IMR-90 (cell line): Measurements from ENCODE around the gene AUTS2. TPM values are rescaled to one million over a fixed set of nuclear protein-coding genes. Genes with fewer than 3 reads are reported as not detected.

Experiments used
- ATAC-seq: fragments of 200-7000 bp; cut with Tn5 transposase; 2 replicates; pipeline ENCODE4 v1.9.1; 2020; ENCODE audit warnings: low read depth, mild to moderate bottlenecking, moderate library complexity
- BruUV-seq: library from RNA; stranded (reverse); fragments of 400-500 nt; replicated peaks from 2 replicates; lab custom pipeline; 2021; lab: Mats Ljungman, UMichigan
- CTCF ChIA-PET: fragments of 300-600 bp; formaldehyde crosslinking; extraction: SDS; loops from one replicate; lab custom pipeline; 2021; ENCODE audit warnings: antibody characterized with exemption; lab: Yijun Ruan, JAX
- POLR2A ChIA-PET: fragments of 300-600 bp; sonication (Branson Sonifier 250); formaldehyde crosslinking; loops from one replicate; lab custom pipeline; 2022; ENCODE audit warnings: antibody characterized with exemption; ENCODE audit not compliant: unreplicated experiment; lab: Charles Lee
- DNase-seq: peaks from one replicate; pipeline ENCODE4 v3.0.0; 2013
- H2AFZ ChIP-seq: replicated peaks from 2 replicates; pipeline ENCODE3; 2013; ENCODE audit warnings: low read length, mild to moderate bottlenecking; ENCODE audit not compliant: poor library complexity
- H2AK5ac ChIP-seq: 2 replicates; pipeline ENCODE4 v1.6.1; 2013; ENCODE audit warnings: low read depth, low read length, inconsistent platforms
- H2AK9ac ChIP-seq: replicated peaks from 2 replicates; pipeline ENCODE3; 2013; ENCODE audit warnings: mild to moderate bottlenecking, low read depth, low read length, moderate library complexity; ENCODE audit not compliant: poor library complexity
- H2BK120ac ChIP-seq: 2 replicates; pipeline ENCODE4 v1.6.1; 2013; ENCODE audit warnings: low read depth, low read length, inconsistent platforms
- H2BK15ac ChIP-seq: 3 replicates; pipeline ENCODE4 v1.6.1; 2013; ENCODE audit warnings: low read depth, low read length, inconsistent platforms
- H2BK20ac ChIP-seq: 2 replicates; pipeline ENCODE4 v1.6.1; 2013; ENCODE audit warnings: low read depth, mild to moderate bottlenecking, inconsistent platforms, low read length, moderate library complexity
- H2BK5ac ChIP-seq: 2 replicates; pipeline ENCODE4 v1.6.1; 2013; ENCODE audit warnings: mild to moderate bottlenecking, low read depth, low read length, inconsistent platforms; ENCODE audit not compliant: poor library complexity, severe bottlenecking
- H3K14ac ChIP-seq: replicated peaks from 2 replicates; pipeline ENCODE4 v1.6.1; 2013; ENCODE audit warnings: low read depth, low read length, inconsistent platforms
- H3K18ac ChIP-seq: 2 replicates; pipeline ENCODE4 v1.6.1; 2013; ENCODE audit warnings: low read depth, low read length, control low read depth
- H3K23ac ChIP-seq: 2 replicates; pipeline ENCODE4 v1.6.1; 2013; ENCODE audit warnings: low read depth, low read length, inconsistent platforms
- H3K27ac ChIP-seq: 2 replicates; pipeline ENCODE4 v1.5.1; 2013; ENCODE audit warnings: mild to moderate bottlenecking, control low read depth, low read length; ENCODE audit not compliant: insufficient read depth
- H3K27me3 ChIP-seq: 2 replicates; pipeline ENCODE4 v1.6.1; 2013; ENCODE audit warnings: low read length; ENCODE audit not compliant: control insufficient read depth, insufficient read depth
- H3K36me3 ChIP-seq: 2 replicates; pipeline ENCODE4 v1.6.1; 2013; ENCODE audit warnings: low read length, mixed read lengths; ENCODE audit not compliant: control insufficient read depth, insufficient read depth
- H3K4ac ChIP-seq: 2 replicates; pipeline ENCODE4 v1.6.1; 2013; ENCODE audit warnings: low read depth, low read length, inconsistent platforms
- H3K4me1 ChIP-seq: 2 replicates; pipeline ENCODE4 v1.6.1; 2013; ENCODE audit warnings: low read length, mixed read lengths; ENCODE audit not compliant: control insufficient read depth, insufficient read depth
- H3K4me2 ChIP-seq: 2 replicates; pipeline ENCODE4 v1.6.1; 2013; ENCODE audit warnings: low read depth, mild to moderate bottlenecking, control low read depth, low read length, moderate library complexity
- H3K4me3 ChIP-seq: 2 replicates; pipeline ENCODE4 v1.5.1; 2013; ENCODE audit warnings: low read depth, mild to moderate bottlenecking, control low read depth, low read length, moderate library complexity; ENCODE audit not compliant: insufficient read depth
- H3K56ac ChIP-seq: 2 replicates; pipeline ENCODE4 v1.6.1; 2013; ENCODE audit warnings: low read length, inconsistent platforms; ENCODE audit not compliant: insufficient read depth; ENCODE audit errors: extremely low read depth
- H3K79me1 ChIP-seq, 2 experiments: 2 replicates each; pipeline ENCODE4 v1.6.1; 2013; ENCODE audit warnings: low read length in 2 of 2, inconsistent platforms in 1 of 2, low read depth in 1 of 2
- H3K9ac ChIP-seq: 2 replicates; pipeline ENCODE4 v1.6.1; 2013; ENCODE audit warnings: low read depth, low read length, control low read depth
- H3K9me1 ChIP-seq: 2 replicates; pipeline ENCODE4 v1.6.1; 2013; ENCODE audit warnings: low read length, inconsistent platforms; ENCODE audit not compliant: insufficient read depth
- H3K9me3 ChIP-seq: 2 replicates; pipeline ENCODE4 v1.6.1; 2013; ENCODE audit warnings: low read length; ENCODE audit not compliant: control insufficient read depth, insufficient read depth
- H4K20me1 ChIP-seq: 2 replicates; pipeline ENCODE4 v1.6.1; 2013; ENCODE audit warnings: low read length, inconsistent platforms; ENCODE audit not compliant: insufficient read depth
- H4K5ac ChIP-seq: 2 replicates; pipeline ENCODE4 v1.6.1; 2013; ENCODE audit warnings: mild to moderate bottlenecking, low read depth, low read length, control low read depth
- H4K8ac ChIP-seq, 2 experiments: 2 replicates each; pipeline ENCODE4 v1.6.1; 2013; ENCODE audit warnings: low read depth in 2 of 2, low read length in 2 of 2, control low read depth in 1 of 2, inconsistent platforms in 1 of 2
- H4K91ac ChIP-seq: 2 replicates; pipeline ENCODE4 v1.6.1; 2013; ENCODE audit warnings: low read depth, low read length, inconsistent platforms; ENCODE audit not compliant: insufficient read depth
- POLR2A ChIP-seq: IDR thresholded peaks from 2 replicates; pipeline ENCODE4 v1.6.1; 2012; ENCODE audit warnings: mild to moderate bottlenecking, low read depth, low read length
- WGBS, 2 experiments: methylation state at CpG; one replicate each; pipeline versions ENCODE4 v1.1.5 to v1.1.7; 2013; ENCODE audit warnings: missing lambda C conversion rate in 2 of 2; ENCODE audit not compliant: insufficient read length in 1 of 2; ENCODE audit errors: extremely low coverage in 2 of 2; 5-methylcytosine and 5-hydroxymethylcytosine counted together
- dilution Hi-C: fragments of 300-500 bp; cut with HindIII; formaldehyde crosslinking; loops from one replicate; pipeline ENCODE4 v1.14.3; 2018; ENCODE audit warnings: low sequenced_read_pairs; ENCODE audit not compliant: unreplicated experiment
- in situ Hi-C: fragments of 300-500 bp; cut with MboI; formaldehyde crosslinking; loops from 3 replicates; pipeline ENCODE4 v1.14.3; 2019; ENCODE audit warnings: low sequenced_read_pairs, inconsistent platforms, mixed read lengths
- intact Hi-C: fragments of 100-400 bp; cut with micrococcal nuclease; formaldehyde crosslinking; loops from 2 replicates; pipeline ENCODE4 v1.10.0; 2022
- polyA plus RNA-seq, 3 experiments: library from polyadenylated mRNA; depleted of rRNA; stranded (reverse); fragments of >200 nt; gene quantifications; 2 replicates each; pipeline ENCODE4 v1.2.3, GENCODE V29; 2012; ENCODE audit warnings: low replicate concordance in 1 of 3
- total RNA-seq: library from RNA; depleted of rRNA; stranded (reverse); fragments of >200 nt; gene quantifications from 2 replicates; pipeline ENCODE4 v1.2.3, GENCODE V29; 2012

The AUTS2 gene
- total and polyA plus RNA-seq, 2 of the 4 experiments (the other 2 are of a cell fraction): 0.90 to 3.0 TPM

GRCh38 chr7:69949122-69949521 is 350.8 kb downstream of the AUTS2 start:
- H3K9ac ChIP-seq: no peak overlapping the region
- DNase-seq (no peak), ATAC-seq (no peak)
- no peak overlapping the region for H2AK9ac ChIP-seq
- no peak for TF ChIP-seq POLR2A
- no peak overlapping the region for H2AK5ac ChIP-seq
- H3K79me1 ChIP-seq: no peaks in the 10 kb centered on the region
- H4K5ac ChIP-seq: no peak overlapping the region
- CTCF ChIA-PET: no interaction called here
- no peak overlapping the region for H3K4me2 ChIP-seq
- intact Hi-C loops: no loop called here
- no peak overlapping the region for H3K14ac ChIP-seq
- H3K36me3 ChIP-seq: no peaks in the 10 kb centered on the region
- H2AFZ ChIP-seq: no peak overlapping the region
- H4K91ac ChIP-seq: no peak overlapping the region
- no peaks in the 10 kb centered on the region for H3K27me3 ChIP-seq
- no peak overlapping the region for H3K27ac ChIP-seq
- H2BK20ac ChIP-seq: no peak overlapping the region
- H3K9me1 ChIP-seq: no peaks in the 10 kb centered on the region
- no peak overlapping the region for H3K4me3 ChIP-seq
- H2BK5ac ChIP-seq: no peak overlapping the region
- no CpG with 5 or more reads among the region's 2 CpGs for WGBS, 2 experiments
- no TSS peak for BruUV-seq
- in situ Hi-C loops: no loop called here
- H3K9me3 ChIP-seq: no peaks in the 10 kb centered on the region
- H2BK15ac ChIP-seq: no peak overlapping the region
- H3K4ac ChIP-seq: no peak overlapping the region
- H4K8ac ChIP-seq: no peak overlapping the region
- no peaks in the 10 kb centered on the region for H3K4me1 ChIP-seq
- POLR2A ChIA-PET: no interaction called here
- H4K20me1 ChIP-seq: no peaks in the 10 kb centered on the region
- no peak overlapping the region for H3K18ac ChIP-seq
- no peak overlapping the region for H2BK120ac ChIP-seq
- dilution Hi-C loops: no loop called here
- no peak overlapping the region for H3K56ac ChIP-seq
- H3K23ac ChIP-seq: no peak overlapping the region
